ENCODE results near the gene SH3BP2. TPM values are rescaled to one million over a fixed set of nuclear protein-coding genes. Genes with fewer than 3 reads are reported as not detected.
"Not testable (repeated sequence)": the region's sequence is repeated elsewhere in the genome, so short reads cannot be mapped to it uniquely, and the experiment has no call there.

The SH3BP2 gene
- total and polyA plus RNA-seq, 9 donors: 5.3 to 46.9 (median 22.7) TPM

DNA sequence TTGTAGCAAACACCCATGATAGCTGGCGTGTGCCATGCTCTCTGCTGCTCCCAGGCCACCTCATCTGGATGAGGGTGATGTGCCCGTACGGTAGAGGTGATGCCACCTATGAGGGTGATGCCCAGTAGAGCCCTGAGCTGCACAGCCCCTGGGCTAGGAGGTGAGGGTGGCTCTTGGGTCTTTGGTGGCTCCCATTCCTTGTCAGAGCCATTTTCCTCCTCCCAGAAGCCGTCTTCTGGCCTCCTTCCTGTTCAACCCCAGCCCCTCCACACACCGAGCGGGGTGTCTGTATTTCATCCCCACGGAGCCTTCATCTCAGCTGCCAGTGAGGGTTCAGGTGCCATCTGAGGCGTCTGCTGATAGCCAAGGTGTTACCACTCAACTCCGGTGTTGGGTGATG lies 24.8 kb upstream of the SH3BP2 start:
- no peak for DNase-seq
- no peak overlapping the region for H3K27ac ChIP-seq
- H3K36me3 ChIP-seq: no peaks in the 10 kb centered on the region
- peaks cover 2% of the 10 kb centered on the region for H3K4me1 ChIP-seq (ENCODE audit: insufficient read depth)
- no peaks in the 10 kb centered on the region for H3K27me3 ChIP-seq
- H3K4me3 ChIP-seq: no peak overlapping the region
- intact Hi-C loops (cut with DNase I): loop anchor here in 2 of 4 donors (10.0 kb wide), 1 partner anchor 167 kb away; no protein-coding TSS in a partner anchor
- TF ChIP-seq CTCF (IDR thresholded peaks at IDR 0.05) (no peak), EP300 (IDR thresholded peaks at IDR 0.05) (no peak), POLR2A (IDR thresholded peaks at IDR 0.05) (no peak)
- no peaks in the 10 kb centered on the region for H3K9me3 ChIP-seq
- WGBS, 3 donors: 84 to 96% (median 86%) methylated on average over 9 of the region's 9 CpGs

DNA sequence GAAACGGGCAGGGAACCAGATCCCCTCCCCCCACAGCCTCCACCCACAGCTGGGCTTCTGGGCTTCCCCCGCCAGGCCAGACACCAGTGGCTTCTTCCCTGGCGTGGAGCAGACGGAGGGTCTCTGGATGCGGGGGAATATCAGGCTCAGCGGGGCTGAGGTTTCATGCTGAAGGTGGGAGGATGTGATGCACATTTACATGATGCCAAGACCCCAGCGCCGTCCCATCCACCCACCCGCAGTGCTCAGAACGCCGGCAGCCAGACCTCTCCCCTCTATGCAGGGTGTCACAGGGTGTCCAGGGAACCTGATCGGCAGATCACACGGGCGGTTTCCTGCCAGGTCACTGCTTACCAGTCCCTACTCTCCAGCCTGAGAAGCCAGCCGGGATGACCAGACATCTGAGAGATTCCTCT lies 24.0 kb upstream of the SH3BP2 start:
- DNase-seq: no peak
- intact Hi-C loops (cut with DNase I): loop anchor here in 2 of 4 donors (10.0 kb wide), 1 partner anchor 166 kb away; no protein-coding TSS in a partner anchor
- H3K36me3 ChIP-seq: no peaks in the 10 kb centered on the region
- H3K4me1 ChIP-seq (ENCODE audit: insufficient read depth): no peaks in the 10 kb centered on the region
- TF ChIP-seq POLR2A (IDR thresholded peaks at IDR 0.05) (no peak), EP300 (IDR thresholded peaks at IDR 0.05) (no peak), CTCF (IDR thresholded peaks at IDR 0.05) (no peak)
- no peaks in the 10 kb centered on the region for H3K27me3 ChIP-seq
- H3K4me3 ChIP-seq: no peak overlapping the region
- 9 to 26% (median 19%) methylated on average over 15 of the region's 15 CpGs for WGBS, 3 donors
- H3K27ac ChIP-seq: no peak overlapping the region
- no peaks in the 10 kb centered on the region for H3K9me3 ChIP-seq

- Histone ChIP-seq H3K9me3 (no peaks in the 10 kb centered on the region), H3K36me3 (no peaks in the 10 kb centered on the region), H3K27me3 (no peaks in the 10 kb centered on the region), H3K27ac (no peak overlapping the region), H3K4me3 (no peak overlapping the region), H3K4me1 (ENCODE audit: insufficient read depth) (no peaks in the 10 kb centered on the region)
- intact Hi-C loops (cut with DNase I): no loop called here
- 83 to 89% (median 83%) methylated on average over 3 of the region's 3 CpGs for WGBS, 3 donors
- no peak for DNase-seq
- no peak for TF ChIP-seq EP300 (IDR thresholded peaks at IDR 0.05)
- TF ChIP-seq CTCF (IDR thresholded peaks at IDR 0.05): no peak
- TF ChIP-seq POLR2A (IDR thresholded peaks at IDR 0.05): no peak
Observed at GRCh38 chr4:2771264-2771663, 21.6 kb upstream of the SH3BP2 start.

- H3K36me3 ChIP-seq; H3K27me3 ChIP-seq; intact Hi-C loops (cut with DNase I); H3K4me3 ChIP-seq; H3K27ac ChIP-seq; H3K9me3 ChIP-seq; H3K4me1 ChIP-seq (ENCODE audit: insufficient read depth); DNase-seq: not testable (repeated sequence)
- WGBS, 3 donors: 31 to 62% (median 40%) methylated on average over 5 of the region's 5 CpGs
Observed at GRCh38 chr4:2780643-2781042, 12.2 kb upstream of the SH3BP2 start.

DNA sequence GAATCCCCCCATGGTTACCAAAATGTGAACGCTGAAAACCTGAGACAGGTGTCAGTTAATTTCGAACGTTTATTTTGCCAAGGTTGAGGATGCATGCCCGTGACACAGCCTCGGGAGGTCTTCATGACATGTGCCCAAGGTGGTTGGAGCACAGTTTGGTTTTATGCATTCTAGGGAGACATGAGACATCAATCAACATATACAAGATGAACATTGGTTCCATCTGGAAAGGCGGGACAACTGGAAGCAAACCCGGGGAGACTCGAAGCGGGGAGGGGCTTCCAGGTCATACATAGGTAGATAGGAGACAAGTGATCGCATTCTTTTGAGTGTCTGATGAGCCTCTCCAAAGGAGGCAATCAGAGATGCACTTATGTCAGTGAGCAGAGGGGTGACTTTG lies 11.0 kb upstream of the SH3BP2 start:
- 88 to 91% (median 90%) methylated on average over 10 of the region's 10 CpGs for WGBS, 3 donors
- H3K9me3 ChIP-seq: no peaks in the 10 kb centered on the region
- no peaks in the 10 kb centered on the region for H3K4me1 ChIP-seq (ENCODE audit: insufficient read depth)
- no peak overlapping the region for H3K4me3 ChIP-seq
- DNase-seq: no peak
- H3K27ac ChIP-seq: no peak overlapping the region
- no peaks in the 10 kb centered on the region for H3K27me3 ChIP-seq
- intact Hi-C loops (cut with DNase I): no loop called here
- TF ChIP-seq EP300 (IDR thresholded peaks at IDR 0.05): no peak
- no peak for TF ChIP-seq POLR2A (IDR thresholded peaks at IDR 0.05)
- no peak for TF ChIP-seq CTCF (IDR thresholded peaks at IDR 0.05)
- no peaks in the 10 kb centered on the region for H3K36me3 ChIP-seq
